PFSK-1 (cell line): ENCODE data around the gene XXYLT1.

Experiments used
- FOXP2 ChIP-seq: optimal IDR thresholded peaks from 2 replicates; pipeline ENCODE3; 2011; ENCODE audit warnings: borderline replicate concordance, control low read depth, inconsistent platforms; ENCODE audit not compliant: insufficient read depth; ENCODE audit errors: extremely low read length, extremely low read depth
- POLR2AphosphoS5 ChIP-seq: IDR thresholded peaks from 2 replicates; pipeline ENCODE4 v1.6.1; 2012; ENCODE audit warnings: low read depth, mild to moderate bottlenecking, control low read depth, low read length, moderate library complexity
- SIN3A ChIP-seq: IDR thresholded peaks from 2 replicates; pipeline ENCODE4 v1.6.1; 2012; ENCODE audit warnings: mild to moderate bottlenecking, low read length, moderate library complexity, borderline replicate concordance; ENCODE audit not compliant: insufficient read depth
- TAF1 ChIP-seq: IDR thresholded peaks from 2 replicates; pipeline ENCODE4 v1.6.1; 2012; ENCODE audit warnings: low read length, control low read depth, borderline replicate concordance; ENCODE audit not compliant: insufficient read depth
- TF ChIP-seq, protein P1 (sequence below), 2 experiments: IDR thresholded peaks; 2 replicates each; pipeline versions ENCODE4 v1.6.1 to v1.8.0; 2011 to 2012; ENCODE audit warnings: low read depth in 2 of 2, low read length in 2 of 2, control low read depth in 1 of 2, inconsistent platforms in 1 of 2, mild to moderate bottlenecking in 1 of 2, moderate library complexity in 1 of 2; ENCODE audit not compliant: insufficient read depth in 1 of 2

Gene XXYLT1

GRCh38 chr3:195178124-195178910 lies 92.6 kb downstream of the XXYLT1 start:
- TF ChIP-seq TAF1 (no peak), POLR2AphosphoS5 (no peak)

- no peak for TF ChIP-seq FOXP2
- no peak for TF ChIP-seq SIN3A
- TF ChIP-seq, protein P1, sequence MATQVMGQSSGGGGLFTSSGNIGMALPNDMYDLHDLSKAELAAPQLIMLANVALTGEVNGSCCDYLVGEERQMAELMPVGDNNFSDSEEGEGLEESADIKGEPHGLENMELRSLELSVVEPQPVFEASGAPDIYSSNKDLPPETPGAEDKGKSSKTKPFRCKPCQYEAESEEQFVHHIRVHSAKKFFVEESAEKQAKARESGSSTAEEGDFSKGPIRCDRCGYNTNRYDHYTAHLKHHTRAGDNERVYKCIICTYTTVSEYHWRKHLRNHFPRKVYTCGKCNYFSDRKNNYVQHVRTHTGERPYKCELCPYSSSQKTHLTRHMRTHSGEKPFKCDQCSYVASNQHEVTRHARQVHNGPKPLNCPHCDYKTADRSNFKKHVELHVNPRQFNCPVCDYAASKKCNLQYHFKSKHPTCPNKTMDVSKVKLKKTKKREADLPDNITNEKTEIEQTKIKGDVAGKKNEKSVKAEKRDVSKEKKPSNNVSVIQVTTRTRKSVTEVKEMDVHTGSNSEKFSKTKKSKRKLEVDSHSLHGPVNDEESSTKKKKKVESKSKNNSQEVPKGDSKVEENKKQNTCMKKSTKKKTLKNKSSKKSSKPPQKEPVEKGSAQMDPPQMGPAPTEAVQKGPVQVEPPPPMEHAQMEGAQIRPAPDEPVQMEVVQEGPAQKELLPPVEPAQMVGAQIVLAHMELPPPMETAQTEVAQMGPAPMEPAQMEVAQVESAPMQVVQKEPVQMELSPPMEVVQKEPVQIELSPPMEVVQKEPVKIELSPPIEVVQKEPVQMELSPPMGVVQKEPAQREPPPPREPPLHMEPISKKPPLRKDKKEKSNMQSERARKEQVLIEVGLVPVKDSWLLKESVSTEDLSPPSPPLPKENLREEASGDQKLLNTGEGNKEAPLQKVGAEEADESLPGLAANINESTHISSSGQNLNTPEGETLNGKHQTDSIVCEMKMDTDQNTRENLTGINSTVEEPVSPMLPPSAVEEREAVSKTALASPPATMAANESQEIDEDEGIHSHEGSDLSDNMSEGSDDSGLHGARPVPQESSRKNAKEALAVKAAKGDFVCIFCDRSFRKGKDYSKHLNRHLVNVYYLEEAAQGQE (IDR thresholded peaks at IDR 0.05; ENCODE audit: insufficient read depth in 1 of 2, low read depth in 2 of 2, low read length in 2 of 2), result no peak
- TF ChIP-seq POLR2AphosphoS5, result no peak
Observed at GRCh38 chr3:195177422-195178123, 93.4 kb downstream of the XXYLT1 start.

DNA sequence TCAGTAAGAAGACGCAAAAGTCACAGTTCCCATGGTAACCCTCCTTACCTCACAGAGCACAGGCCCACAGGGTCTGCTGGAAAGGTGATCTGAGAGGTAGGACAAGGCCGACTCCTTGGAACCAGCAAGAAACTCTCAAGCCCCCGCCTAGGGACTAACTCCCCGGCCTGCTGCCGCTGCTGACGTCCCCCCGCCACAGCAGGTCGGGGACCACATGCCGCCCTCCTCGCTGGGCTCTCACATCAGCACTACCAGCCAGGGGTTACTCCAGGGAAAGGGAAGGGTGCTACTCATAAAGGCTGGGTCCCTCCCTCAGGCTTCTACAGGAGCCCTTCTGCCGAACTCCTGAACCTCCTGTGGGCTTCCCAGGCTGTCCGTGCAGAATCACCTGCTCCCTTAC lies 94.2 kb downstream of the XXYLT1 start:
- TF ChIP-seq FOXP2, result no peak
- TF ChIP-seq POLR2AphosphoS5, result no peak
- no peak for TF ChIP-seq SIN3A
- TF ChIP-seq TAF1, result no peak
- TF ChIP-seq, protein P1 (IDR thresholded peaks at IDR 0.05; ENCODE audit: insufficient read depth in 1 of 2, low read depth in 2 of 2, low read length in 2 of 2), result no peak

DNA sequence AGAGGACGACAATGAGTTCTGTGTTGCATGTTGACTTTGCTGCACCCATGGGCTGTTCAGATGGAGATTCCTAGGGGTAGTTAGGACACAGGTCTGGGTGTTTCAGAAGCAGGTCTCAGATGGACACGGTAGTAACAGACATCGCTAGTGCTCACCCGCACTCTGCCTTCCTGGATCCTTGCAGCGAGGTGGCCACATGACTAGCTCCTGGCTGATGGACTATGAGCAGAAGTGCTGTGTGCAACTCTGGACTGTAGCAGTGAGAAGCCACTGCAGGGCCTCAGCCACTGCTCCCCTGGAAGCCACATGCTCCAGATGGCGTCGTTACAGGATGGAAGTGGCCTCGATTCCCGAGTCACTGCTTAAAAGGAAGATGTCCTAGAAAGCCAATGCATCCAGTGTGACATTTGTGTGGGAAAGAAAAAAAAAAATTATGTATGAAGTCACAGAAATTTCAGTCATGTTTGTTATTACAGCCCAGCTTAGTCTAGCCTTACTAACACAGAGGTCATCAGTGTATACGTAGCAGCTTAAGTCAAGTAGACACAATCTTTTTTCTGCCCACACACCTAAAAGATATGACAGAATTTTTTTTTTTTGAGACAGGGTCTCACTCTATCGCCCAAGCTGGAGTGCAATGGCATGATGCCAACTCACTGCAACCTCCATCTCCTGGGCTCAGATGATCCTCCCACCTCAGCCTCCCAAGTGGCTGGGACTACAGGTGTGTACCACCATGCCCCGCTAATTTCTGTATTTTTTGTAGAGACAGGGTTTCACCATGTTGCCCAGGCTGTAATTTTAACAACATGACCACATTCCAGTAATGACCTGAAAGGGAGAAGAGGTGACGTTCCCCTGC lies 95.3 kb downstream of the XXYLT1 start:
- TF ChIP-seq FOXP2, result no peak
- no peak for TF ChIP-seq POLR2AphosphoS5
- TF ChIP-seq TAF1, result no peak
- TF ChIP-seq, protein P1 (IDR thresholded peaks at IDR 0.05; ENCODE audit: insufficient read depth in 1 of 2, low read depth in 2 of 2, low read length in 2 of 2), result no peak
- TF ChIP-seq SIN3A, result no peak

DNA sequence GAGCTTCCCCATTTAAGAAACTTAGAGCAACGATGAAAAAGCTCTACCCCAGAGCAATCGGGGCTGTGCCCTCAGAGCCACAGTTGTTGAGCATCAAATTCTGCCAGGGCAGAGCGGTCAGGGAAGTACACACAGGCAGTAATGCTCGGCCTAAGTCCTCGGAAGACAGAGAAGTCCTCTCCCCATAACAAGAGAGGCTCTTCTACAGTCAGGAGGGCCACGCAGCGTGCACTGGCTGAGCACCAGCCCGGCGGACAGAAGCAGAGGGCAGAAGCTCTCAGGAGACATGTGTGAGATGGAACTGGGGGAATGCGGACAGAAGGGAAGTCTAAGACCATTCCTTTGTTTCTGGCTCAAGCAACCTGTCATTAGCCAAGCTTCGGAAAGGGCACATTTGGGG lies 95.9 kb downstream of the XXYLT1 start:
- TF ChIP-seq TAF1, result no peak
- TF ChIP-seq POLR2AphosphoS5, result no peak
- no peak for TF ChIP-seq FOXP2
- no peak for TF ChIP-seq SIN3A
- TF ChIP-seq, protein P1 (IDR thresholded peaks at IDR 0.05; ENCODE audit: insufficient read depth in 1 of 2, low read depth in 2 of 2, low read length in 2 of 2), result no peak
